ENCODE results near the gene F2RL1.
"Not testable (repeated sequence)": the region's sequence is repeated elsewhere in the genome, so short reads cannot be mapped to it uniquely, and the experiment has no call there.

The F2RL1 gene

DNA sequence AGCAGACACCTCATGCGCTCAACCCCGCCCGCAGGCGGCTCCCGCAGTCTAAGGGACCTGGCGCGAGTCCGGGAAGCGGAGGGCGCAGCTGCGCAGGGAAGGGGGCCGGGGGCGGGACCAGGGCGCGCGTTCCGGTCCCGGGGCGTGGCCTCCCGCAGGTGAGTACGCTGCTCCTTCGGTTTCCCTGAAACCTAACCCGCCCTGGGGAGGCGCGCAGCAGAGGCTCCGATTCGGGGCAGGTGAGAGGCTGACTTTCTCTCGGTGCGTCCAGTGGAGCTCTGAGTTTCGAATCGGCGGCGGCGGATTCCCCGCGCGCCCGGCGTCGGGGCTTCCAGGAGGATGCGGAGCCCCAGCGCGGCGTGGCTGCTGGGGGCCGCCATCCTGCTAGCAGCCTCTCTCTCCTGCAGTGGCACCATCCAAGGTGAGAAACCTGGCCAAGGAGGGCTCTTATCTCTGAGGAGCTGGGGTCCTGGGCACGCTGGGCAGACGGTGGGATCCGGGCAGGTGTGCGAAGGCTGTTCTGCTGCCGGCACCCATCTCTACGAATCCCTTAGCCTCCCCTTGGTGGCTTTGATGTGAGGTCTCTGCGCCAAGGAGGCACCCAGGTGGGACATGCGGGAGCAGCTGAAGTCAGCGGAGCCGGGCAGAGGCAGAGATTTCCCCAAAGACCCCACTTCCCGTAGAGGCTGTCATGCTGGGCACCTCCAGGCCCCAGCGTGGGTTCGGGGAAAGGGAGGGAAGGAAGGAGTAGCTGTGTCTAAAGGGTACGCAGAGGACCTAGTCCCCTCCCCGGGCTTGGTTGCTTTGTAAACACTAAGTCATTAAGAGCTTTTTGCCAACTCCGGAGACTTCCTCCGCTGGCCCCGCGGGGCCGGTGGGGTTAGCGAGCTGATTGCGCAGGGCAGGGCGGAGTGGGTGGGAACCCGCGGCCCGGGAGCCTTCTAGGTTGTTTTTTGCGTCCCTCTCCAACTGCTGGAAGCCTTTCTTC is at the start of gene F2RL1:
TSS of gene F2RL1 (plus strand) at position 187 of the 988 bp plus-strand sequence. CDS start at position 340, 153 bp downstream.
- DNase-seq (ENCODE audit: low read depth in 2 of 2, low spot score in 1 of 2): peak in 1 of 2 donors; percentile 15

DNA sequence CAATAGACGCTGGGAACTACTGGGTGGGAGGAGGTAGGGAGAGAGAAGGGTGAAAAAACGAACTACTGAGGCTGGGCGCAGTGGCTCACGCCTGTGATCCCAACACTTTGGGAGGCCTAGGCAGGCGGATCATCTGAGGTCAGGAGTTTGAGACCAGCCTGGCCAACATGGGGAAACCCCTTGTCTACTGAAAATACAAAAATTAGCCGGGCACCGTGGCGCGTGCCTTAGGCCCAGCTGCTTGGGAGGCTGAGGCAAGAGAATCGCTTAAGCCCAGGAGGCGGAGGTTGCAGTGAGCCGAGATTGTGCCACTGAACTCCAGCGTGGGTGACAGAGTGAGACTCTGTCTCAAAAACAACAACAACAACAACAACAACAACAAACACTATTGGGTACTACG is 47.8 kb upstream of the F2RL1 start:
- not testable (repeated sequence) for DNase-seq (ENCODE audit: low read depth in 2 of 2, low spot score in 1 of 2)

- no peak for DNase-seq (ENCODE audit: low read depth in 2 of 2, low spot score in 1 of 2)
Observed at GRCh38 chr5:76771705-76772405, 47.0 kb upstream of the F2RL1 start.

GRCh38 chr5:76775921-76776320 is 42.9 kb upstream of the F2RL1 start:
- DNase-seq (ENCODE audit: low read depth in 2 of 2, low spot score in 1 of 2): no peak

DNA sequence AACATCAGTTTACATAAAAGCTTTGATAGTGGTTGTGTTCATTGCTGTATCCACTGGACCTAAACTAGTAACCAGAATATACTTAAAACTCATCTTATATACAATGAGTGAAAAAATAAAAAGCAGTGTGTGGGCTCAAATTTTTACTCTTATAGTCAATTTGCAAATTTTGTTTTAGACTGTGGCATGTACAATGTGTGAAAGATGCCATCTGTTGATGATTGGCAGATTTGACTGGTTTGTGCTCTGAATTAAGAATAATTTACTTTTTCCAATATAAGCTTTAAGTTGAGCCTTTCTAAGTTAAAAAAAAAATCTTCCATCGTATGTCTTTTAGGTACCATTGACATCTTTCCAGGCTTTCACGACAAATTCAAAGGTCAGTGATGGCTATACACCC is 42.4 kb upstream of the F2RL1 start:
- DNase-seq (ENCODE audit: low read depth in 2 of 2, low spot score in 1 of 2): no peak

DNA sequence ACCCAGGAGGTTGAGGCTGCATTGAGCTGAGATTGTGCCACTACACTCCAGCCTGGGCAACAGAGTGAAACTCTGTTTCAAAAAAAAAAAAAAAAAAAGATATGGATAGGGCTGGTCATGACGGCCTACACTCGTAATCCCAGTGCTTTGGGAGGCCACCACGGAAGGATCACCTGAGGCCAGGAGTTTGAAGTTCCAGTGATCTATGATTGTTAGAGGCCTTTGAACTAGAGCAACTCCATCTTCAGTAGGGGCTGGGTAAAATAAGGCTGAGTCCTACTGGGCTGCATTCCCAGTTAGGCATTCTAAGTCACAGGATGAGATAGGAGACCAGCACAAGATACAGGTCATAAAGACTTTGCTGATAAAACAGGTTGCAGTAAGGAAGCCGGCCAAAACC is 38.2 kb upstream of the F2RL1 start:
- not testable (repeated sequence) for DNase-seq (ENCODE audit: low read depth in 2 of 2, low spot score in 1 of 2)

- DNase-seq (ENCODE audit: low read depth in 2 of 2, low spot score in 1 of 2): no peak
Observed at GRCh38 chr5:76781775-76782174, 37.1 kb upstream of the F2RL1 start.

GRCh38 chr5:76782444-76782843 is 36.4 kb upstream of the F2RL1 start:
- no peak for DNase-seq (ENCODE audit: low read depth in 2 of 2, low spot score in 1 of 2)

- DNase-seq (ENCODE audit: low read depth in 2 of 2, low spot score in 1 of 2): no peak
Observed at GRCh38 chr5:76787237-76787636, 31.6 kb upstream of the F2RL1 start.

GRCh38 chr5:76788362-76788761 is 30.5 kb upstream of the F2RL1 start:
- no peak for DNase-seq (ENCODE audit: low read depth in 2 of 2, low spot score in 1 of 2)

DNA sequence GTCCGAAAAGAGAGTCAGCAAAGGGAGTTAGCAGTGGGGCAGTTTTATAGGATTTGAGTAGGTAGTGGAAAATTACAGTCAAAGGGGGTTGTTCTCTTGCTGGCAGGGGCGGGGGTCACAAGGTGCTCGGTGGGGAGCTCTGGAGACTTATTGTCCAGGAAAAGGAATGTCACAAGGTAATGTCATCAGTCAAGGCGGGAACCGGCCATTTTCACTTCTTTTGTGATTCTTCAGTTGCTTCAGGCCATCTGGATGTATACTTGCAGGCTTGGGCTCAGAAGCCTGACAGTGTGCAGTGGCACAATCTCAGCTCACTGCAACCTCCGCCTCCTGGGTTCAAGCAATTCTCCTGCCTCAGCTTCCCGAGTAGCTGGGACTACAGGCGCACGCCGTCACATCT is 29.6 kb upstream of the F2RL1 start:
- DNase-seq (ENCODE audit: low read depth in 2 of 2, low spot score in 1 of 2): not testable (repeated sequence)

GRCh38 chr5:76789991-76790581 is 28.7 kb upstream of the F2RL1 start:
- no peak for DNase-seq (ENCODE audit: low read depth in 2 of 2, low spot score in 1 of 2)

- DNase-seq (ENCODE audit: low read depth in 2 of 2, low spot score in 1 of 2): no peak
Observed at GRCh38 chr5:76790632-76791290, 28.1 kb upstream of the F2RL1 start.

GRCh38 chr5:76791461-76791860 is 27.4 kb upstream of the F2RL1 start:
- no peak for DNase-seq (ENCODE audit: low read depth in 2 of 2, low spot score in 1 of 2)

- no peak for DNase-seq (ENCODE audit: low read depth in 2 of 2, low spot score in 1 of 2)
Observed at GRCh38 chr5:76794871-76795270, 24.0 kb upstream of the F2RL1 start.

GRCh38 chr5:76799588-76799987 is 19.2 kb upstream of the F2RL1 start:
- no peak for DNase-seq (ENCODE audit: low read depth in 2 of 2, low spot score in 1 of 2)

DNA sequence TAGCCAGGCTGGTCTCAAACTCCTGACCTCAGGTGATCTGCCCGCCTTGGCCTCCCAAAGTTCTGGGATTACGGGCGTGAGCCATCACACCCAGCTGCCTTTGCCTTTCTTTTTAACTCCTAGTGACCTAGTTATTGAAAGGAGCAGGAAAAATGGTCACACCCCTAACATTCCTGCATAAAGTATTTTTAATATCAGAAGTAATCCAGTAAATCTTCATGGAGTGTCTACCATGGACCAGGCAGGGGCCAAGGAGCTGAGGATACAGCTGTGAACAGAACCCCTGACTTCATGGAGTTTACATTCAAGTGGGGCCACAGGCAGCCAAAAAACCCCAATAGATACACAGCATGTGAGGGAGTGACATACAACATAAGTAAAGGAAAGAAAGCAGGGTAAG is 18.3 kb upstream of the F2RL1 start:
- DNase-seq (ENCODE audit: low read depth in 2 of 2, low spot score in 1 of 2): no peak

- DNase-seq (ENCODE audit: low read depth in 2 of 2, low spot score in 1 of 2): no peak
Observed at GRCh38 chr5:76801159-76801802, 17.5 kb upstream of the F2RL1 start.

GRCh38 chr5:76801803-76802195 is 17.0 kb upstream of the F2RL1 start:
- no peak for DNase-seq (ENCODE audit: low read depth in 2 of 2, low spot score in 1 of 2)

GRCh38 chr5:76804266-76804665 is 14.6 kb upstream of the F2RL1 start:
- no peak for DNase-seq (ENCODE audit: low read depth in 2 of 2, low spot score in 1 of 2)

Measured in stimulated activated CD8-positive, alpha-beta memory T cell treated with anti-CD3 and anti-CD28 coated beads, Interleukin-4, amount 100 ng/mL, for 1 hour (primary cell).